HFF-Myc (cell line): ENCODE measurements around the gene KCNN3.

Experiments
- DNase-seq: peaks from one replicate; pipeline ENCODE4 v3.0.0-alpha.2; 2011; ENCODE audit warnings: low read depth; ENCODE audit errors: extremely low read depth
- H3K4me3 ChIP-seq: replicated peaks from 2 replicates; pipeline ENCODE4 v1.5.1; 2011; ENCODE audit warnings: low read depth, mild to moderate bottlenecking, control low read depth, low read length
- CTCF ChIP-seq: IDR thresholded peaks from 2 replicates; pipeline ENCODE4 v1.5.1; 2012; ENCODE audit warnings: mild to moderate bottlenecking, low read depth, low read length, control low read depth; ENCODE audit errors: missing control alignments

The KCNN3 gene

GRCh38 chr1:154750681-154751665 is 119.1 kb downstream of the KCNN3 start:
- DNase-seq: no peak
- TF ChIP-seq CTCF: no peak
- no peak overlapping the region for H3K4me3 ChIP-seq

- no peak overlapping the region for H3K4me3 ChIP-seq
- peak; percentile 52 for TF ChIP-seq CTCF
- DNase-seq: no peak
Measured at GRCh38 chr1:154749078-154749760, 120.9 kb downstream of the KCNN3 start.

- TF ChIP-seq CTCF: no peak
- no peak overlapping the region for H3K4me3 ChIP-seq
- DNase-seq: no peak
Measured at GRCh38 chr1:154748405-154748775, 121.7 kb downstream of the KCNN3 start.

- TF ChIP-seq CTCF: no peak
- H3K4me3 ChIP-seq: no peak overlapping the region
- DNase-seq: no peak
Measured at GRCh38 chr1:154747740-154748404, 122.2 kb downstream of the KCNN3 start.

GRCh38 chr1:154747380-154747739 is 122.7 kb downstream of the KCNN3 start:
- no peak overlapping the region for H3K4me3 ChIP-seq
- DNase-seq: no peak
- TF ChIP-seq CTCF: no peak

GRCh38 chr1:154746622-154747299 is 123.3 kb downstream of the KCNN3 start:
- no peak overlapping the region for H3K4me3 ChIP-seq
- no peak for DNase-seq
- TF ChIP-seq CTCF: no peak
